RWPE1 (cell line): Measurements from ENCODE around the gene EXOC3L4.

ENCODE experiments used
- CTCF ChIA-PET: fragments of 350-600 bp; sonication (Branson Sonifier 250); formaldehyde crosslinking; extraction: SDS; loops from one replicate; lab custom pipeline; 2021; lab: Yijun Ruan, JAX
- POLR2A ChIA-PET: fragments of 400-600 bp; formaldehyde crosslinking; extraction: SDS; loops from one replicate; lab custom pipeline; 2020; ENCODE audit warnings: antibody characterized with exemption; ENCODE audit not compliant: low non-redundant PET; lab: Yijun Ruan, JAX
- DNase-seq: peaks from one replicate; pipeline ENCODE4 v3.0.0; 2012; ENCODE audit warnings: low spot score
- H3K27ac ChIP-seq: fragments of 450-650 bp; 2 replicates; pipeline ENCODE4 v1.5.1; 2017
- CTCF ChIP-seq: fragments of 450-650 bp; conservative IDR thresholded peaks from 2 replicates; pipeline ENCODE4 v1.5.1; 2017; ENCODE audit warnings: low read depth, mild to moderate bottlenecking

EXOC3L4 gene

GRCh38 chr14:103056322-103057027 lies 38.0 kb upstream of the EXOC3L4 start:
- ChIA-PET POLR2A (interaction anchor here (0.7 kb wide), 1 partner anchor 29 kb away, joined by 3 read pairs; no protein-coding TSS in a partner anchor), CTCF (interaction anchor here (0.5 to 1.1 kb wide), 4 partner anchors 18 to 619 kb away, joined by 3 to 9 read pairs (median 4); no protein-coding TSS in a partner anchor)
- no peak for TF ChIP-seq CTCF
- DNase-seq: no peak
- peak overlapping the region; percentile 94 for H3K27ac ChIP-seq

- POLR2A ChIA-PET: no interaction called here
- CTCF ChIA-PET: interaction anchor here (0.5 kb wide), 1 partner anchor 25 kb away, joined by 5 read pairs; no protein-coding TSS in a partner anchor
- peak overlapping the region; percentile 94 for H3K27ac ChIP-seq
- TF ChIP-seq CTCF: no peak
- no peak for DNase-seq
These were observed 37.5 kb upstream of the EXOC3L4 start for GRCh38 chr14:103057028-103057371.

GRCh38 chr14:103057372-103058163 lies 37.0 kb upstream of the EXOC3L4 start, which contains the start of gene CDC42BPB:
CDC42BPB (minus strand) TSS chr14:103057549; CDS start chr14:103057173, 376 bp downstream.
- POLR2A ChIA-PET: interaction anchor here (0.7 kb wide), 1 partner anchor 11 kb away, joined by 3 read pairs; no protein-coding TSS in a partner anchor
- CTCF ChIA-PET: interaction anchor here (0.5 to 0.7 kb wide), 2 partner anchors 26 to 33 kb away, joined by 3 to 5 read pairs; no protein-coding TSS in a partner anchor
- DNase-seq: peak; percentile 93
- no peak for TF ChIP-seq CTCF
- H3K27ac ChIP-seq: peak within 1 kb of the TSS; percentile 94

- no peak for TF ChIP-seq CTCF
- no peak for DNase-seq
- CTCF ChIA-PET: interaction anchor here (0.6 to 0.7 kb wide), 2 partner anchors 32 to 220 kb away, joined by 3 read pairs; no protein-coding TSS in a partner anchor
- POLR2A ChIA-PET: interaction anchor here (0.7 kb wide), 1 partner anchor 11 kb away, joined by 3 read pairs; no protein-coding TSS in a partner anchor
- H3K27ac ChIP-seq: peak overlapping the region; percentile 94
These were observed 36.1 kb upstream of the EXOC3L4 start for GRCh38 chr14:103058164-103059055.

GRCh38 chr14:103059556-103059955 lies 35.0 kb upstream of the EXOC3L4 start:
- TF ChIP-seq CTCF: no peak
- H3K27ac ChIP-seq: peak overlapping the region; percentile 54
- ChIA-PET POLR2A (no interaction called here), CTCF (interaction anchor here (0.6 to 1.5 kb wide), 2 partner anchors 15 to 235 kb away, joined by 3 to 9 read pairs; no protein-coding TSS in a partner anchor)
- DNase-seq: no peak
